Fibroblast of upper back skin (primary cell): ENCODE measurements around the gene DLGAP1.
"Not testable (repeated sequence)": the region's sequence is repeated elsewhere in the genome, so short reads cannot be mapped to it uniquely, and the experiment has no call there.

ENCODE experiments used
- DNase-seq: peaks from one replicate; pipeline ENCODE4 v3.0.0-alpha.2; 2013

The DLGAP1 gene

DNA sequence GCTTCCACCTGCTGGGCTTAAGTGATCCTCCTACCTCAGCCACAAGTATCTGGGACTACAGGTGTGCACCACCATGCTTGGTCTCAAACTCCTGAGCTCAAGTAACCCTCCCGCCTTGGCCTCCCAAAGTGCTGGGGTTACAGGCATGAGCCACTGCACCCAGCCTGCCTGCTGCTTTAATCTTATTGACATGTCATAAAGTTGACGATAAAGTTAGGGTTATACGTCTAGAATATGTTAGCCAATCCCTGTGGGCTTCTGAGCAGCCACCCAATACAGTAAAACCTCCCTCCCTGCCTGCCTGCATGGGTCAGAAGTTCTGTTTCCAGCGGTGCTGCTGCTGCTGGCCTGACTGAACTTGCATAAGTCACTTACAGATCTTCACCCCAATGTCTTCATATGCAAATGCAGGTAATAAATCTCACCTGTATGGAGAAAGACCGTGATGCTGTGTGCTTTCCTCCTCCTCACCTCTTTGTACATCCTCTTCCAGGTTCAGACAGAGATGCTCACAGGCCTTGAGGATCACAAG is 975.1 kb downstream of the DLGAP1 start:
- DNase-seq = no peak

DNA sequence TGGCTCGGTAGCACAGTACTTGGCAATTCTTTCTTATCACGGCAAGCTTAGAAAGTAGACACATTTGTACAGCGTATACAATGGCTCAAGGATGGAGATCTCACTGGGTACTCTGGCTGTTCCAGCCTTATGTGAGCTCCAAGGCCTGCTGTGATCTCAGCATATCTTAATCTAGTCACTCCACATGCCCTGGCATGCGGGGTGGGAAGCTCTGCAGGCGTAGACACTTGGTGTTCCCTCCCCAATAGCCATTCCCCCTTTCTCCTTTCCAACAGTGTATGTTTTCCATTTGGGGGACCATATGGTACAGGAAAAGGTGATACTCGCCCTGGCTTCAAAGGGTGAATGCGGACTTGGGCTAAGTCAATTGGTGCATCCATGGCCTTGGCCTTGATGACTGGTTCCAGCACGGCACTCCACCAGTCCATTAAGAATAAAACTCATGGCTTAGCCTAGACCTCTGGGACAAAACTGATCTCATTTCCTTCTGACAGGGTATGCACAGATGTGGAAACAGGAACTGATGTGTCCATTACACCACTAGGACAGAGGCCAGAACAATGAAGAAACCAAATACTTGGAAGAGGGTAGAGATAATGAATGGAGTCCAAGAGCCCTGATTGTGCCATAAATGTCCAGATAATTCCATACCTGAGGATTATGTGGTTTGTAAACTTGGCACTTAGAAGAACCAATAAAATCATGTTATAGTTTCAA is 976.7 kb downstream of the DLGAP1 start:
- no peak for DNase-seq

DNA sequence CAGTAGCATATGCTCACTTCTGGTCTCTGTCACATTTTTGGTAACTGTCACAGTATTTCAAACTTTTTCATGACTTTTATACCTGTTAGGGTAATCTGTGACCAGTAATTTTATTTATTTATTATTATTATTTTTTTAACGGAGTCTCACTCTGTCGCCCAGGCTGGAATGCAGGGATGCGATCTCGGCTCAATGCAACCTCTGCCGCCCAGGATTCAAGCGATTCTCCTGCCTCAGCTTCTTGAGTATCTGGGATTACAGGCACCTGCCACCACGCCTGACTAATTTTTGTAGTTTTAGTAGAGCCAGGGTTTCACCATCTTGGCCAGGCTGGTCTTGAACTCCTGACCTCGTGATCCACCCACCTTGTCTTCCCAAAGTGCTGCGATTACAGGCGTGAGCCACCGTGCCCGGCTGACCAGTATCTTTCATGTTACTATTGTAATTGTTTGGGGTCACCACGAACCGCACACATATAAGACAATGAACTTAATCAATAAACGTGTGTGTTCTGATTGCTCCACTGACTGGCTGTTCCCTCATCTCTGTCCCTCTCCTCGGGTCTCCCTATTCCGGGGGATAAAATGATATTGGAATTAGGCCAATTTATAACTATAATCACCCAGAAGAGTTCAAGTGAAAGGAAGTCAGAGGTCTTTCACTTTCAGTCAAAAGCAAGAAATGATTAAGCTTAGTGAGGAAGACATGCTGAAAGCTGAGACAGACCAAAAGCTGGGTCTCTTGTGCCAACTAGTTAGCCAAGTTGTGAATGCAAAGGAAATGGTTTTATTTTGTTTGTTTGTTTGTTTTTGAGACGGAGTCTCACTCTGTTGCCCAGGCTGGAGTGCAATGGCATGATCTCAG is 982.2 kb downstream of the DLGAP1 start:
- no peak for DNase-seq

DNA sequence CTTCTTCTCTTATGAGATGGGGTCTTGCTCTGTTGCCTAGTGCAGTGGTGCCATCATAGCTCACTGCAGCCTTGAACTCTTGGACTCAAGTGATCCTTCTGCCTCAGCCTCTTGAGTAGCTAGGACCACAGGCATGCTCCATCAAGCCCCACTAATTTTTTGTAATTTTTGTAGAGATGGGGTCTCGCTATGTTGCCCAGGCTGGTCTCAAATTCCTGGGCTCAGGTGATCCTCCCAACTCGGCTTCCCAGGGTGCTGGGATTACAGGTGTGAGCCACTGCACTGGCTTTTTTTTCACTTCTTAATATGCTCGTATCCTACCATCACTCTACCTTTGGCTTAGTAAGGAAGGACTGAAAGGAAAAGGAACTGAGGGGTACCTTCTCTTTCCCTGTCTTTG is 983.0 kb downstream of the DLGAP1 start:
- DNase-seq = not testable (repeated sequence)

DNA sequence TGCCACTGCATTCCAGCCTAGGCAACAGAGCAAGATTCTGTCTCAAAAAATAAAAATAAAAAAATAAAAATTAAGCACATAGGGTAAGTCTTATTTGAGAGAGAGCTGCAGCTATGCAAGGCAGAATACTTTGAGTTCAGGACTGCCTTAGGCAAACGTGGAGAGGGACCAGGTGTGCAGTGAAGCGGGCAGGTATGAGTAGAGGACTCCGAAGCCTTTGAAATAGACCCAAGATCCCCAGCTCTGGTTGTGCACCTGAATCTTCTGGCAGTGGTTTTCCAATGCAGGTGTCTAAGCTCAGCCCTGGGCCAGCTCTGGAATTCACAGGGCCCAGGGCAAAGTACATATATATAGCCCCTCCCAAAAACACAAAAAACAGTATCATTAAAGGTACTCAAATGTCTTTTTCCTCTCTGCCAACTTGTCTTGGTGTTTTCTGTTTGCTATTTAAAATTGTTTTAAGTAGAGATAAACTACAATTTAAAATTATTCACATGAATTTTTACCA is 983.9 kb downstream of the DLGAP1 start:
- no peak for DNase-seq

DNA sequence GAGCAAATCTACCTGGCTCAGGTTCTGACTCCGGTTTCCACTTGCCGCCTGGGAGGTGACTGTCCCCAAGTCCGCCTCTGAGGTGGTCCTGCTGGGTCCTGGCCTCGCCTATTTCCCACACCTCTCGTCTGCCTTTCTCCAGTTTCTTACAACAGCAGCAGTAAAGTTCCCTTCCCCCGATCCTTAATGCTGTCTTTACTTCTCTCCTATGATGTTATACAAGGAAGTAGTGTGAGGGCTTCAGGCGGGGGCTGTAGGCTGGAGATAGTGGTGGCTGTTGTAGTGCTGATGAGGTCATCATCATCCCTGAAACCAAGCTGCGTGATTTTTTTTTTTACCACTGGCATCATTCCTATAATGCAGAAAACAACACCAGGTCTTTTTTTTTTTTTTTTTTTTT is 986.3 kb downstream of the DLGAP1 start:
- no peak for DNase-seq

DNA sequence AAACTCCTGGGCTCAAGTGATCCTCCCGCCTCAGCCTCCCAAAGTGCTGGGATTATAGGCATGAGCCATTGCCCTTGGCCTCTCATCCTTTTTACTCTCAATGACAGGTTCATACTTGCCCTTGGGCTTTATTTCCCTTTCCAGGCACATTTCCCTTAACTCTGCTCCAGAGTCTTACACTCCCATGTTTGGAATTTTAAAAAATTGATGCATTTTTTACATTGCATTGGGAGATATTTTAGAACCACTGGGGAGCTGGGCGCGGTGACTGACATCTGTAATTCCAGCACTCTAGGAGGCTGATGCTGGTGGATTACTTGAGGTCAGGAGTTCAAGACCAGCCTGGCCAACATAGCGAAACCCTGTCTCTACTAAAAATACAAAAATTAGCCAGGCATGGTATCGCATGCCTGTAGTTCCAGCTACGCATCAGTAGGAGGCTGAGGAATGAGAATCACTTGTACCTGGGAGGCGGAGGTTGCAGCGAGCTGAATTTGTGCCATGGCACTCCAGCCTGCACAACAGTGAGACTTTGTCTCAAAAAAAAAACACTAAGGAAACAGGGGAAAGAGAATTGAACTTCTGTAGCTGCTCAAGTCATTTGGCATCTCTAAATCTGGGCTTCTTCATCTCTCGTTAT is 986.9 kb downstream of the DLGAP1 start:
- no peak for DNase-seq

DNA sequence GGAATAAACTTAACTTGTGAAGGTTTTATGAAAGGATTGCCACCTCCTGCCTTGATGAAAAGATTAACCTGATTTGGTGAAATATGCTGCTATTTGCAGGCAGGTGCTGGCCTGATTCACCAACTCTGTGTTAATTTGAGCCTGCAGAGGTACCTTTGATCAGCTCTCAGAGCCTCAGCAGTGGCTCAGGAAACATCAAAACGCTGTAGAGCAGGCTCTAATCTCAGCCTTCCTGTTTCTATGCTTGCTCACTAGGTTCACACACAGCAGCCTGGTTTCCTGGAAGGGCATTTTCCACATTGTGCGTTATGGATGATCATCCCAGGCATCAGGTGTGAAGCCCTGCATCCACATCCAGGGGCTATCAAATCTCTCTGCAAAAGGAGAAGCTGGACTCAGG is 988.2 kb downstream of the DLGAP1 start:
- DNase-seq = no peak

DNA sequence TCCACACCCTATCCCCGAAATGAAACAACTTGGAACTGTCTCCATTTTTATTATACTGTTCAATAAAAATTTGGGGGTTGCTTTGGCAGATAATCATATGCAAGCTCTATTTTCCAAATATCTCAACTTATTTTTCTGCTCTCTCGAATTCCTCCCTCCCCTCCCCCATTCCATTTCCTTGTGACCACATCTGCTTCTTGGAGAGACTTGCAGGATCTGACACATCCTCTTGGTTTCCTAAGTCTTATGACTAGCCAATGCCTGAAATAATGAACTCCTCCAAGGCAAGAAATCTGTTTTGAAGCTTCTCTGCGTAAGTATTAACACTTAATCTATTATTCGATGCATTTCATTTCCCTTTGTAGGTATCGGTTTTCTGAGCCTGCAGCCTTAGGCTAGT is 989.1 kb downstream of the DLGAP1 start:
- DNase-seq = peak; percentile 88

DNA sequence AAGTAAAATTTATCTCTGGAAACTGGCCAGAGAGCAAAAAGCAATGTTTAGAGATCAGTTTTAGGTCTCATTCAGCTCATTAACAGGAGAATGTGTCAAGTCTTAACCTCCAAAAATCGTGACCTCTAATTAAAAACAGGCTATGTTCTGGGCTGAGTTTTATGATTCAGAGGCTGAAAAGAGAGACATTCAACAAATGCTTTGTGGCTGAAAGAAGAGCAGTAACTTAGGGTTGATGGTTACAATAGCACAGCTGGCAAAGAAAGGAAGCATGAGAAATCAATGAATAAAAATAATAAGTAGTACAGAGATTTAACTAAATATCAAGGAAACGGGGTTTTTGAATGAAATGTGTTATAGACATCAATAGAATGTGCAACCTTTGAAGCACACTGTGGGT is 992.1 kb downstream of the DLGAP1 start:
- DNase-seq = peak; percentile 78

DNA sequence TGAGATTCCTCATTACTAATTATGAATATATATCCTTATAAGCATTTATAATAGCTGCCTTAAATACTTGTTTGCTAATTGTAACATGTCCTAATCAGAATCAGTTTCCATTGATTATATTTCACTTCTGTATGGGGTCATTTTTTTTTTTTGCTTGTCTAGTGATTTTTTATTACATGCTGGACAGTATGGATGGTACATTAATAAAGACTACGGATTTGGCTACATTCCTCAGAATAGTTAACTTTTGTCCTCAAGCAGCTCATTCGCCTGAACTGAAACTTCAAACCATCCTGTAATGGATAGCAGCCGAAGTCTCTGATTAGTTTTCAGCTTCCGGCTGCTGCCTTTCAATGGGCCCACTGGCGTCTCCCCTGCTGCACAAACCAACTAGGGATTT is 993.4 kb downstream of the DLGAP1 start:
- DNase-seq = no peak

DNA sequence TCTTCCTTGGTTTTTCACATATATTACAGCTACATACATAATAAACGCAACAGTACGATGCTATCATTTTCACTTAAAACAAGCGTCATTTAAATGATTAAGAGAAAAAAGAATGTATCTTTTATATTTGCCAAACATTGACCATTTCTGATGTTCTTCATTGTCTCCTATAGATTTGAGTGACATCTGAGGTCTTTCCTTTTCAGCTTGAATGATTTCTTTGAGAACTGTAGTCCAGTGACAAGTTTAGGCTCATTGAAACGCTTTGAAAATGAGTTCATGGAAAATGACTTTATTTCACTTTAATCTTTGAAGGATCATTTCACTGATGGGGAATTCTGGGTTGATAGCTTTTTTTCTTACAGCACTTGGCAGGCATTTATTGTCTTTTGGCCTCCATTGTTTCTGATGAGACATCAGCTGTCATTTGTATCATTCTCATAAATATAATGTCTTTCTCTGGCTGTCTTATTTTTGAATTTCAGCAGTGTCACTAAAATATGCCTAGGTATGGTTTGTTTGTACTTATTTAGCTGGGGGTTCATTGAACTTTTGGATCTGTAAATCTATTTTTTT is 994.2 kb downstream of the DLGAP1 start:
- DNase-seq = no peak

DNA sequence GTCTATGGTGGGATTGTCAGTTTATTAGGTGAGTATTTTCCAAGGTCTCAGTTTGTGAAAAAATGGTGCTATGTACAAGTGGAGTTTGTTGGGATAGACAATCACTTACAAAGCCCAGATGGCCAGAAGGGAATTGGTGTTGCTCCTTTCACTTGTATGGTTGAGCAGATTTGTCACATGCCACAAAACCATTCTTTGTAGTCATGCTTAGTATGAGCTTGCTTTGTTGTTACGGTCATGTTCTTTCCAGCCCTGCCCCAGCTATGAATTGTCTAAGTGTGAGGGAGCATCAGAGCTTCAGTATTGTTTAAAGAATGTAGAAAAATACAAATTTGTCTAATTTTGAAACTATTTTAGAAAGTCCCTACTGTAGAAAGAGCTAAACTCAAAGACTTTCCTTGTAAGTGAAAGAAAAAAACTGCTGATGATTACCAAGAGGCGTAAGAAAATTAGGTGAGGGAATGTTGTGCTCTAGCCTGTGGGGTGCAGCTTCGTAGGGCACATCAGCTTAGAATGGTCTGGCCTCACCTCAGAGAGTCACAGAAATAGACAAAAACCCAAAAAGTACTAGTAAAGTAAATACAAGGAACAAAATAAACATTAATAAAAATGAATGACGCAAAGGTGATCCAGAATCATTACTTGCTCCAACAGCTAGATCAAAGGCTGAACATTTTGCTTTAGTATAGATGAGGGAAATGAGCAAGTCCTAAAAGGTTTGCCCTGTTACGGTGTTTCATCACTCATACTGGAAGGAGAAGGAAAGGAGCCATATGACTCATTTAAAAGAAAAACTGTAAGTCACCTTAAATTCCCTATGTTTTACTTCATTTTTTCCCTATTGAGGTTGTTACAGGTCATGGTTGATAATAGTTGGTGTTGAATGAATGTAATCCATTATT is 995.9 kb downstream of the DLGAP1 start:
- DNase-seq = peak; percentile 64

DNA sequence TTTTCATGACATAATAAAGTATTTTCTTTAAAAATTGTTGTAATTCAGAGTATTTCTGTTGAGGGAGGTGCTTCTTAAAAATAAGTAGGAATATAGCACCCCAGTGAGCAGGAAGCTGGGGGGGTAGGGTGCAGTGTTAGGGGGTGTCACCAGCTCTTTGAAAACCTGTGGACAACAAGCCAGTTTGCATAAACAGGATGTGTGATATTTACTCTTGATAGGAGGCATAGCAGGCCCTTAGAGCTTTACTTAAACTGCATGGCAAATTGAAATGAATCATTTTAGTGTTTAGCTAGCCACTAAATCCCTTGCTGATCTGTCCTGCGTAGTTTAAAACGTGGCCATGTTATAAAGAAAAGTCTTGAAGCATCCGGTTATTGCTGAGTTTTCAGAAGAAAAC is 996.7 kb downstream of the DLGAP1 start:
- DNase-seq = no peak

DNA sequence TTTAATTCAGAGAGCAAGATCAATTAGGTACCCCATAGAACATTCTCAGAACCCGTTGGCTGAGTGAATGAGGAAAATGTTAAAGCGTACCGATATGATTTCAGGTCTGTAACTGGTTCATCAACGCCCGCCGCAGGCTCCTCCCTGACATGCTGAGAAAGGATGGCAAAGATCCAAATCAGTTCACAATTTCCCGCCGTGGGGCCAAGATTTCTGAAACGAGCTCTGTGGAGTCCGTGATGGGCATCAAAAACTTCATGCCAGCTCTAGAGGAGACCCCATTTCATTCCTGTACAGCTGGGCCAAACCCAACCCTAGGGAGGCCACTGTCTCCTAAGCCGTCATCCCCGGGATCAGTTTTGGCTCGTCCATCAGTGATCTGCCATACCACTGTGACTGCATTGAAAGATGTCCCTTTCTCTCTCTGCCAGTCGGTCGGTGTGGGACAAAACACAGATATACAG is 997.8 kb downstream of the DLGAP1 start:
- no peak for DNase-seq

DNA sequence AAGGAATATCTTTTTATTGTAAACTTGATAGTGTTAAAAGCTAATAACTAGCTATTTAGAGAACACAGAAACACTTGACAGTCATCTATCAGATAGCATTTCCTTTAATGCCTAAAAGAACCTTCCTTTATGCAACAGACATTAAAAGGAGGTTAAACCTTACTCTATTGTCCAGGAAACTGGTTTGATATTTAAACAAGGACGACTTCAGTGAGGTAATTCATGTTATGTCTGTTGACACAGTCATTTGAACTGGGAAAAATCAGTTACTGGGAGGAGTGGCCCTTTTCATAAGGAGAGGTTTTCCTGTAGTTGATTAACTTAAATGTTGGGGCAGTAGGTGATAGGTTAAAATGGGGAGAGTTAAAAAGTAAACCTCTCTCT is 998.4 kb downstream of the DLGAP1 start:
- no peak for DNase-seq

DNA sequence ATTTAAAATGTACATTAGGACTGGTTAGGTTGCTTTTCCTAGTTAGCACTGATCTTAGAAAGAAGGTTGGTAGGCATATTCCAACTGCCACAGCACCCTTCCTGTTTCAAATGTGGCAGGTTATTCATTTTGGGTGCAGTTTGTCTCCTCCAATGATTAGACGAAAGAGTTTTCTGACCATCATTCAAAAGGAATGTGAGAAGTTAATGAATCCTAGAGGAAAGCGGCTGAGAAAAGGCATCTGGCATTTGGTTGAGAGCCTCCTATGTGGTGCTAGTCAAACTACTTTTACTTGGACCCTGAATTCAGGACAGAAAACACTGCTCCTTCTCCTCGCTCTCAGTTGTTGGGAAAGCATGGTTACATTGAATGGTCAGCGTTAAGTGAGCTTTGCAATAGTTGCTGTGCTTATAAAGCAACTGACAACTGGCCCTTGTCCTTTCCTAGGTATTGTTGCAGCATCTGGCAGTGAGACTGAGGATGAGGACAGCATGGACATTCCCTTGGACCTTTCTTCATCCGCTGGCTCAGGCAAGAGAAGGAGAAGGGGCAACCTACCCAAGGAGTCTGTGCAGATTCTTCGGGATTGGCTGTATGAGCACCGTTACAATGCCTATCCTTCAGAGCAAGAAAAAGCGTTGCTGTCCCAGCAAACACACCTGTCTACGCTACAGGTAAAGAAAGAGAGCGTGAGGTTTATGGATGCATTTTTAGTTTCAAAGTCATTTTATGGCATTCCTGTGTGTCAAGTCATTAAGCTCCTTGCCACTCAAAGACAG is 999.0 kb downstream of the DLGAP1 start:
- DNase-seq = peak; percentile 65

DNA sequence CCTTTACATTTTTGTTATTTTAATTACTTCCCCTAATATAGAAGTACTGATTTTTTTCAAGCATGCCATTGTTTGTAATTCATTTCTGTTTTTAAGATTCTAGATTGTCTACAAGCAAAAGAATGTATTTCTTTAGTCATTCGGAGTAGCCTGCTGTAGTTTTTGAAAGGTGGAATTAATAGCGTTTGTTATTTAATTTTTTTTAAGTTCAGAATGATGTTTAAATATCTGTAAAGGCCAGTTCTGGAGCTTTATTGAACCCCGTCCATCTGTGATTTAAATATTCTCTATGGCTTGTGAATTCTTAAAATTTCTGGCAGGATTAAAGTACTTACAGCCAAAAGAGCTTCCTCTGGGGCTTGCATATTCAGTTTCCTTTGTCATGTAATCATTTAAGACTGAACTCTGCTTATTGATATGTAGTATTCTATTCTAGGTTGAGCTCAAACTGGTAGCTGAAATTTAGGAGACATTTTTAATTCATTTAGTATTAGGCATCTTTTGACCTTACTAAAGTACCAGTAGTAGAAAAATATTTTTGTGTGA is 999.9 kb downstream of the DLGAP1 start:
- no peak for DNase-seq

DNA sequence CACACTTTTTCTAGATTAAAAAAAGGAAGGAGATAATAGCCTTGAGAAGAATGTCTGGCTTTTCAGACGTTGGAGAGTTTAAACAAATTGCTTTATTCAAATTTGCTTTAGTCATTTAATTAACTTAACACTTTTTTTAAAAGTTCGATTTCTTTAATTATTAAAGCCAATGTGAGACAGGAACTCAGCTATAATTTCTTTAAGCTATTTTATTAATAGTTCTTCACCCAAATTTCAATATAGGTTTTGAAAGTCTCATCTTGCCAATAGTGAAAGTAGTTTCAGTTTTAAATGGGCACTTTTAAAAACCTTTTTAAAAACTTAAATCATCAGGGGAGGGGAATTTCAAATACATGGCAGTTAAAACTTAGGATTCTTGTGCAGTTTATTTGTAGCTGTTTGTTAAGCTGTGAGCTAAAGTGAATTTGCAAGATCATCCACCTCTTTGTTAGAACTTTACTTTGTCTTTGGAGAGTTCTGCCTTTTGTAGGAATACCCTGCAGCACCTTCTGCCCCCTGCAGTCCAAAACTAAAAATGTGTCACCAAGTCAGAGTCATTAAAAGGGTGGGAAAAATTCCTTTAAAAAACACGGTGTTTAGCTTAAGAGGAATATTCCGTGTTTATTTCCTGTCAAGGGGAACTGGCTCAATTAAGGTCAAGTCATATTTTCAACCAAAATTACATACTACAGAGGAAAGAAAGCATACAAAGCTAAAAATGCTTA is 1000.6 kb downstream of the DLGAP1 start:
- peak; percentile 63 for DNase-seq
